ENCODE measurements around the gene ASTN2. TPM values are rescaled to one million over a fixed set of nuclear protein-coding genes. Genes with fewer than 3 reads are reported as not detected.

Gene ASTN2
- total and polyA plus RNA-seq, 2 experiments from 2014 or later, result 5.6 to 7.7 TPM

GRCh38 chr9:116724123-116724522 is 690.7 kb downstream of the ASTN2 start:
- Histone ChIP-seq H3K9me3 (ENCODE audit: low read depth) (no peaks in the 10 kb centered on the region), H3K27ac (no peak overlapping the region)

GRCh38 chr9:116721944-116722343 is 692.9 kb downstream of the ASTN2 start:
- H3K4me3 ChIP-seq, result no peak overlapping the region
- DNase-seq (ENCODE audit: low read depth in 1 of 2, low spot score in 1 of 2), result no peak
- no peak for TF ChIP-seq CTCF (IDR thresholded peaks at IDR 0.05; ENCODE audit: low read depth, low read length)
- peaks cover 3% of the 10 kb centered on the region for H3K27me3 ChIP-seq
- H3K9me3 ChIP-seq (ENCODE audit: low read depth), result no peaks in the 10 kb centered on the region
- no peak overlapping the region for H3K27ac ChIP-seq
- no peaks in the 10 kb centered on the region for H3K36me3 ChIP-seq
- H3K4me1 ChIP-seq (ENCODE audit: low read depth), result peaks cover 5% of the 10 kb centered on the region

More at GRCh38 chr9:116724123-116724522, 690.7 kb downstream of the ASTN2 start:
- Histone ChIP-seq H3K36me3 (no peaks in the 10 kb centered on the region), H3K4me1 (ENCODE audit: low read depth) (peaks cover 5% of the 10 kb centered on the region), H3K27me3 (no peaks in the 10 kb centered on the region), H3K4me3 (no peak overlapping the region)
- DNase-seq (ENCODE audit: low read depth in 1 of 2, low spot score in 1 of 2), result no peak
- TF ChIP-seq CTCF (IDR thresholded peaks at IDR 0.05; ENCODE audit: low read depth, low read length), result no peak

GRCh38 chr9:116721411-116721810 is 693.4 kb downstream of the ASTN2 start:
- DNase-seq (ENCODE audit: low read depth in 1 of 2, low spot score in 1 of 2), result no peak
- Histone ChIP-seq H3K9me3 (ENCODE audit: low read depth) (no peaks in the 10 kb centered on the region), H3K27ac (no peak overlapping the region), H3K4me1 (ENCODE audit: low read depth) (peaks cover 5% of the 10 kb centered on the region), H3K4me3 (no peak overlapping the region), H3K27me3 (peaks cover 3% of the 10 kb centered on the region), H3K36me3 (no peaks in the 10 kb centered on the region)
- TF ChIP-seq CTCF (IDR thresholded peaks at IDR 0.05; ENCODE audit: low read depth, low read length), result no peak

GRCh38 chr9:116720111-116720510 is 694.7 kb downstream of the ASTN2 start:
- no peak overlapping the region for H3K27ac ChIP-seq
- peaks cover 5% of the 10 kb centered on the region for H3K4me1 ChIP-seq (ENCODE audit: low read depth)
- DNase-seq (ENCODE audit: low read depth in 1 of 2, low spot score in 1 of 2), result no peak
- H3K9me3 ChIP-seq (ENCODE audit: low read depth), result no peaks in the 10 kb centered on the region
- no peaks in the 10 kb centered on the region for H3K36me3 ChIP-seq
- H3K4me3 ChIP-seq, result no peak overlapping the region
- no peak for TF ChIP-seq CTCF (IDR thresholded peaks at IDR 0.05; ENCODE audit: low read depth, low read length)
- H3K27me3 ChIP-seq, result peaks cover 3% of the 10 kb centered on the region

- Histone ChIP-seq H3K27ac (no peak overlapping the region), H3K9me3 (ENCODE audit: low read depth) (no peaks in the 10 kb centered on the region), H3K36me3 (no peaks in the 10 kb centered on the region), H3K4me3 (no peak overlapping the region), H3K27me3 (peaks cover 3% of the 10 kb centered on the region), H3K4me1 (ENCODE audit: low read depth) (peaks cover 5% of the 10 kb centered on the region)
- DNase-seq (ENCODE audit: low read depth in 1 of 2, low spot score in 1 of 2), result no peak
- no peak for TF ChIP-seq CTCF (IDR thresholded peaks at IDR 0.05; ENCODE audit: low read depth, low read length)
Measured at GRCh38 chr9:116718111-116718510, 696.7 kb downstream of the ASTN2 start.

GRCh38 chr9:116717150-116717549 is 697.7 kb downstream of the ASTN2 start:
- peak in 1 of 2 donors; percentile 10 for DNase-seq (ENCODE audit: low read depth in 1 of 2, low spot score in 1 of 2)
- Histone ChIP-seq H3K27me3 (peaks cover 3% of the 10 kb centered on the region), H3K36me3 (no peaks in the 10 kb centered on the region), H3K27ac (no peak overlapping the region), H3K4me1 (ENCODE audit: low read depth) (peaks cover 5% of the 10 kb centered on the region), H3K9me3 (ENCODE audit: low read depth) (no peaks in the 10 kb centered on the region), H3K4me3 (no peak overlapping the region)
- TF ChIP-seq CTCF (IDR thresholded peaks at IDR 0.05; ENCODE audit: low read depth, low read length), result no peak
